H1 (cell line): ENCODE data around the gene CD99. TPM values are rescaled to one million over a fixed set of nuclear protein-coding genes. Genes with fewer than 3 reads are reported as not detected.

ENCODE experiments used
- CTCF ChIA-PET: fragments of 300-600 bp; sonication (Branson Sonifier 250); formaldehyde crosslinking; loops from one replicate; lab custom pipeline; 2021; ENCODE audit not compliant: partially characterized antibody; lab: Charles Lee
- POLR2A ChIA-PET: fragments of 300-600 bp; sonication (Branson Sonifier 250); formaldehyde crosslinking; loops from one replicate; lab custom pipeline; 2021; ENCODE audit warnings: inconsistent platforms; ENCODE audit not compliant: partially characterized antibody; lab: Charles Lee
- DNase-seq, 2 experiments: peaks; one replicate each; pipeline versions ENCODE4 v3.0.0 to v3.0.0-alpha.2; 2010 to 2022; ENCODE audit warnings: low spot score in 2 of 2, low read depth in 1 of 2, mixed read lengths in 1 of 2
- FAIRE-seq: peaks from 2 replicates; lab custom pipeline; 2011; peaks lifted over from hg19 to GRCh38; lab: Jason Lieb, UNC
- H2AFZ ChIP-seq: 2 replicates; pipeline ENCODE4 v1.8.1; 2012; ENCODE audit warnings: low read length, inconsistent platforms
- H2AK5ac ChIP-seq: 2 replicates; pipeline ENCODE4 v1.6.1; 2013; ENCODE audit warnings: low read depth, low read length
- H2BK120ac ChIP-seq: replicated peaks from 2 replicates; pipeline ENCODE3; 2013; ENCODE audit warnings: low read depth, low read length, inconsistent platforms
- H2BK12ac ChIP-seq: 2 replicates; pipeline ENCODE4 v1.6.1; 2013; ENCODE audit warnings: low read depth, low read length
- H2BK15ac ChIP-seq: 2 replicates; pipeline ENCODE4 v1.6.1; 2013; ENCODE audit warnings: low read length
- H2BK20ac ChIP-seq: 2 replicates; pipeline ENCODE4 v1.6.1; 2013; ENCODE audit warnings: low read length
- H2BK5ac ChIP-seq: 2 replicates; pipeline ENCODE4 v1.6.1; 2013; ENCODE audit warnings: low read depth, low read length
- H3K14ac ChIP-seq: 2 replicates; pipeline ENCODE4 v1.6.1; 2013; ENCODE audit warnings: inconsistent platforms; ENCODE audit not compliant: insufficient read length
- H3K18ac ChIP-seq: 2 replicates; pipeline ENCODE4 v1.6.1; 2013; ENCODE audit warnings: low read length; ENCODE audit errors: extremely low read depth
- H3K23ac ChIP-seq: 2 replicates; pipeline ENCODE4 v1.6.1; 2013; ENCODE audit warnings: inconsistent platforms; ENCODE audit not compliant: insufficient read length
- H3K23me2 ChIP-seq: 2 replicates; pipeline ENCODE4 v1.6.1; 2013; ENCODE audit warnings: low read depth, low read length
- H3K27ac ChIP-seq: 2 replicates; pipeline ENCODE4 v1.6.1; 2011; ENCODE audit warnings: low read depth, low read length, inconsistent platforms
- H3K27me3 ChIP-seq, 4 experiments: replicated peaks in 1 of 4; 1 replicate in 1 of 4; 2 replicates in 3 of 4; pipeline versions ENCODE4 v1.6.1 to v1.8.1; 2011 to 2013; ENCODE audit warnings: low read length in 3 of 4, mild to moderate bottlenecking in 3 of 4, inconsistent platforms in 2 of 4, mixed read lengths in 2 of 4, moderate library complexity in 1 of 4; ENCODE audit not compliant: control insufficient read depth in 3 of 4, insufficient read depth in 3 of 4; ENCODE audit errors: extremely low read depth in 1 of 4
- H3K36me3 ChIP-seq, 4 experiments: 2 replicates each; pipeline versions ENCODE4 v1.6.1 to v1.8.1; 2011 to 2013; ENCODE audit warnings: mild to moderate bottlenecking in 4 of 4, low read length in 3 of 4, moderate library complexity in 2 of 4, control low read depth in 1 of 4, inconsistent platforms in 1 of 4; ENCODE audit not compliant: insufficient read depth in 4 of 4, control insufficient read depth in 2 of 4
- H3K4ac ChIP-seq: replicated peaks from 2 replicates; pipeline ENCODE3; 2013; ENCODE audit warnings: low read length, low read depth, mixed read lengths, inconsistent platforms; ENCODE audit not compliant: insufficient read length
- H3K4me1 ChIP-seq, 4 experiments: replicated peaks in 1 of 4; 1 replicate in 1 of 4; 2 replicates in 3 of 4; pipeline versions ENCODE4 v1.6.1 to v1.8.1; 2011 to 2013; ENCODE audit warnings: low read length in 3 of 4, inconsistent platforms in 2 of 4, mixed read lengths in 1 of 4; ENCODE audit not compliant: insufficient read depth in 4 of 4, control insufficient read depth in 3 of 4
- H3K4me2 ChIP-seq, 2 experiments: 2 replicates each; pipeline versions ENCODE4 v1.6.1 to v1.8.1; 2011 to 2013; ENCODE audit warnings: low read depth in 2 of 2, low read length in 2 of 2, control low read depth in 1 of 2, inconsistent platforms in 1 of 2, mild to moderate bottlenecking in 1 of 2; ENCODE audit not compliant: insufficient read depth in 1 of 2
- H3K4me3 ChIP-seq, 4 experiments: fragments of 200-600, 300-600 bp in 1 of 4; sonication (generic), shearing (Covaris generic), sonication (Bioruptor Twin) in 1 of 4; 2 replicates each; pipeline versions ENCODE4 v1.5.1 to v1.8.1; 2011 to 2016; ENCODE audit warnings: low read length in 4 of 4, low read depth in 3 of 4, control low read depth in 2 of 4, inconsistent platforms in 2 of 4, mild to moderate bottlenecking in 2 of 4, mixed read lengths in 1 of 4, moderate library complexity in 1 of 4; ENCODE audit not compliant: insufficient read depth in 2 of 4; ENCODE audit errors: extremely low read depth in 1 of 4
- H3K56ac ChIP-seq: replicated peaks from 2 replicates; pipeline ENCODE3; 2013; ENCODE audit warnings: low read depth, mild to moderate bottlenecking, mixed read lengths, low read length, inconsistent platforms; ENCODE audit not compliant: insufficient read length
- H3K79me1 ChIP-seq: 2 replicates; pipeline ENCODE4 v1.6.1; 2013; ENCODE audit warnings: low read depth, low read length, control low read depth
- H3K79me2 ChIP-seq, 2 experiments: 2 replicates each; pipeline versions ENCODE4 v1.6.1 to v1.8.1; 2012 to 2013; ENCODE audit warnings: low read length in 2 of 2, mild to moderate bottlenecking in 2 of 2, inconsistent platforms in 1 of 2; ENCODE audit not compliant: insufficient read depth in 2 of 2, control insufficient read depth in 1 of 2
- H3K9ac ChIP-seq, 4 experiments: replicated peaks in 1 of 4; 1 replicate in 1 of 4; 2 replicates in 3 of 4; pipeline versions ENCODE4 v1.6.1 to v1.8.1; 2011 to 2013; ENCODE audit warnings: low read depth in 3 of 4, low read length in 3 of 4, control low read depth in 2 of 4, mild to moderate bottlenecking in 2 of 4, moderate library complexity in 2 of 4, inconsistent platforms in 1 of 4; ENCODE audit errors: extremely low read depth in 1 of 4
- H3K9me3 ChIP-seq, 2 experiments: 2 replicates each; pipeline versions ENCODE4 v1.6.1 to v1.8.1; 2012 to 2013; ENCODE audit warnings: mild to moderate bottlenecking in 2 of 2, moderate library complexity in 2 of 2, control low read depth in 1 of 2, inconsistent platforms in 1 of 2, low read depth in 1 of 2, low read length in 1 of 2, mixed read lengths in 1 of 2; ENCODE audit not compliant: insufficient read depth in 2 of 2
- H4K20me1 ChIP-seq, 2 experiments: replicated peaks in 1 of 2; 2 replicates each; pipeline versions ENCODE3 to v1.8.1; 2011 to 2013; ENCODE audit warnings: inconsistent platforms in 2 of 2, low read length in 2 of 2, mild to moderate bottlenecking in 1 of 2; ENCODE audit not compliant: insufficient read depth in 2 of 2, control insufficient read depth in 1 of 2
- H4K5ac ChIP-seq: 2 replicates; pipeline ENCODE4 v1.6.1; 2013; ENCODE audit warnings: low read length, low read depth, mixed read lengths, inconsistent platforms; ENCODE audit not compliant: insufficient read length
- H4K8ac ChIP-seq: 2 replicates; pipeline ENCODE4 v1.8.0; 2013; ENCODE audit warnings: mild to moderate bottlenecking, moderate library complexity, low read length, inconsistent platforms; ENCODE audit not compliant: insufficient read depth; ENCODE audit errors: extremely low read depth
- H4K91ac ChIP-seq: replicated peaks from 2 replicates; pipeline ENCODE3; 2013; ENCODE audit warnings: low read length, mixed read lengths, inconsistent platforms; ENCODE audit not compliant: insufficient read length
- RBBP5 ChIP-seq: IDR thresholded peaks from 2 replicates; pipeline ENCODE4 v1.7.1; 2012; ENCODE audit warnings: low read depth, mild to moderate bottlenecking, inconsistent platforms, low read length, moderate library complexity, borderline replicate concordance
- SUZ12 ChIP-seq: fragments of 200-600 bp; sonication (generic); IDR thresholded peaks from 2 replicates; pipeline ENCODE4 v1.6.1; 2012; ENCODE audit warnings: mild to moderate bottlenecking, inconsistent platforms, low read length, moderate library complexity, mixed read lengths
- TCF12 ChIP-seq: IDR thresholded peaks from 2 replicates; pipeline ENCODE4 v1.6.1; 2011; ENCODE audit warnings: low read depth, mild to moderate bottlenecking, low read length
- WGBS, 2 experiments: shearing (Covaris generic) in 1 of 2; methylation state at CpG; one replicate each; pipeline versions ENCODE4 v1.1.6 to v1.1.7; 2013 to 2015; ENCODE audit warnings: low lambda C conversion rate in 2 of 2, mixed read lengths in 2 of 2, inconsistent platforms in 1 of 2, low coverage in 1 of 2, missing lambda C conversion rate in 1 of 2; ENCODE audit not compliant: insufficient replicate concordance in 2 of 2, insufficient coverage in 1 of 2, insufficient read length in 1 of 2; ENCODE audit errors: extremely low coverage in 1 of 2, missing lambda C conversion rate in 1 of 2; 5-methylcytosine and 5-hydroxymethylcytosine counted together
- polyA plus RNA-seq, 7 experiments: library from polyadenylated mRNA; depleted of rRNA in 3 of 7; stranded (reverse) in 5 of 7; unstranded in 2 of 7; fragments of >200 nt in 5 of 7; fragments of 200-250 nt in 2 of 7; gene quantifications; 1 replicate in 5 of 7; 2 replicates in 1 of 7; 4 replicates in 1 of 7; pipeline versions ENCODE4 v1.2.1 to v1.2.3, GENCODE V29; 2011 to 2013; ENCODE audit warnings: missing spikeins in 2 of 7, mixed read lengths in 2 of 7
- total RNA-seq: library from RNA; stranded (reverse); fragmentation: NEBNext Ultra II Directional; extraction: Animal tissue kit (Norgen Biotek cat#: 25700); gene quantifications from 2 replicates; pipeline ENCODE4 v1.2.1, GENCODE V29; 2021

The CD99 gene
- total and polyA plus RNA-seq, 2 of the 8 experiments (the other 6 are each of a cell fraction or from before 2014, with no cell fraction given), result 30.1 to 47.8 TPM

DNA sequence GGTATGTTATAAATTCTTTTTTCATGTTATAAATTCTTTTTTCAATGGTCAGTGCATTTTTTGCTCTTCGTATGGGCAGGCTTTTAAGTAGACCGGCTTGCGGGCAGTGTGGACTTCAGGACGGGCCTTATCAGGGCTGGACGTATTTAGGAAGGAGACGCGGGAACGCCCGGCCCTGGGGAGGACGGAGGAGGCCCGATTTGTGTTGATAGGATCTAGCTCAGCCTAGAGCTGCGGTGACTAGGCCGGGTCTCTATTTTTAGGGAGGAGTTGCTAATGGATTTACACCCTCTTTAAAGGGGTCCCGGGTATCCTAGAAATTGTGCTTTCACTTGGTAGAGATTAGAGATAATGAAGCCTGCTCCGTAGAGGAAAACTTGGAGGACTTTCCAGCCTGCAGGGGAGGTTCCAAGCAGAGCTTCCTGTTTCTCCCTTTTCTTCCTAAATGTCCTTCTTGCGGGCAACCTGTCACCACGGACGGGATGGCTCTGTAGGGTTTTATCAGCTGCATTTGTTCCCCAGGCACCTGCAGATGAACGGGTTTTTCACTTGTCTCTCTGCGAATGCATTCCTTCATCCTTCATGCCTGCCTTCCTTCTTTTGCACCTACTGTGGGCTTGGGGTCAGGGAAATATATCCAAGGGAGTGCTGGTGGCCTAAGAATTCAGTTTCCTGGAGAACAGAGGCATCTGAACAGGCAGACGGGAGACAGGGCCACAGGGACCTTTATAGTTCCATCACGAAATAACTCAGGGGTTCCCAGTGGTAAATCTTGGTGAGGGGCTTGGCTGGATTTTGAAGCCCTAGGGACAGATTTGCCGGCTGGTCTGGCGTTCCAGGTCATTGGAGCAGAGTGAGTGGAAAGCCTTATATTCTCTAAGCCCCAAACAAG lies 1.4 kb downstream of the CD99 start:
- no peak overlapping the region for H2BK120ac ChIP-seq
- H2AFZ ChIP-seq, result no peak overlapping the region
- H3K36me3 ChIP-seq, result no peaks in the 10 kb centered on the region
- H2BK20ac ChIP-seq, result no peak overlapping the region
- H3K14ac ChIP-seq, result no peak overlapping the region
- H3K79me2 ChIP-seq, result peaks cover 0 to 4% of the 10 kb centered on the region in 2 experiments; a peak in 2 of 4 replicates
- H3K23ac ChIP-seq, result no peak overlapping the region
- peak; percentile 31; the same call in 1 of the 2 replicates for TF ChIP-seq RBBP5
- TF ChIP-seq TCF12, result no peak
- TF ChIP-seq SUZ12, result 0 out of 2 replicates have a peak, but pooled peaks have one; percentile 4
- POLR2A ChIA-PET, result no interaction called here
- H3K9ac ChIP-seq, result peak overlapping the region in 1 of 4 experiments; percentile 47; a peak in 2 of 7 replicates
- no peaks in the 10 kb centered on the region for H3K79me1 ChIP-seq
- CTCF ChIA-PET, result no interaction called here
- H3K27me3 ChIP-seq, result peaks cover 0 to 43% (median 34%) of the 10 kb centered on the region in 4 experiments; a peak in 6 of 7 replicates
- no peak overlapping the region for H4K8ac ChIP-seq
- no peak overlapping the region for H2BK15ac ChIP-seq
- no peaks in the 10 kb centered on the region for H3K9me3 ChIP-seq
- no peak overlapping the region for H3K18ac ChIP-seq
- no peak overlapping the region for H3K4ac ChIP-seq
- H3K4me2 ChIP-seq, result peak overlapping the region; percentile 83 to 93
- 31% methylated on average over 24 of the region's 24 CpGs; no CpG with 5 or more reads in 1 of the 2 experiments for WGBS, 2 experiments
- DNase-seq (no peak), FAIRE-seq (no peak)
- H3K27ac ChIP-seq, result no peak overlapping the region
- peaks cover 0 to 2% (median under 1%) of the 10 kb centered on the region in 4 experiments; a peak in 2 of 7 replicates for H3K4me1 ChIP-seq
- H3K56ac ChIP-seq, result no peak overlapping the region
- H4K91ac ChIP-seq, result no peak overlapping the region
- H3K4me3 ChIP-seq, result peak overlapping the region; percentile 63 to 74 (median 66); a peak in 7 of 8 replicates
- H2BK12ac ChIP-seq, result no peak overlapping the region
- peaks cover 2 to 7% of the 10 kb centered on the region in 2 experiments for H4K20me1 ChIP-seq
- H3K23me2 ChIP-seq, result peaks cover 8% of the 10 kb centered on the region; the same call in 1 of the 2 replicates
- H2BK5ac ChIP-seq, result no peak overlapping the region
- no peak overlapping the region for H4K5ac ChIP-seq
- no peak overlapping the region for H2AK5ac ChIP-seq
